GM18951 (cell line): ENCODE results near the gene IPO13.

Experiments
- POLR2A ChIP-seq: IDR thresholded peaks from 4 replicates; pipeline ENCODE4 v1.6.1; 2011; ENCODE audit warnings: mild to moderate bottlenecking; ENCODE audit not compliant: insufficient read length, insufficient read depth; ENCODE audit errors: extremely low read depth
- in situ Hi-C: fragments of 300-500 bp; cut with MboI; formaldehyde crosslinking; loops from one replicate; pipeline ENCODE4 v1.12.0; 2022; ENCODE audit warnings: low sequenced_read_pairs, mixed read lengths, inconsistent platforms; ENCODE audit not compliant: unreplicated experiment

Gene IPO13

GRCh38 chr1:43947061-43947873, 517 bp downstream of the IPO13 start:
- no peak for TF ChIP-seq POLR2A
- in situ Hi-C loops, result no loop called here

DNA sequence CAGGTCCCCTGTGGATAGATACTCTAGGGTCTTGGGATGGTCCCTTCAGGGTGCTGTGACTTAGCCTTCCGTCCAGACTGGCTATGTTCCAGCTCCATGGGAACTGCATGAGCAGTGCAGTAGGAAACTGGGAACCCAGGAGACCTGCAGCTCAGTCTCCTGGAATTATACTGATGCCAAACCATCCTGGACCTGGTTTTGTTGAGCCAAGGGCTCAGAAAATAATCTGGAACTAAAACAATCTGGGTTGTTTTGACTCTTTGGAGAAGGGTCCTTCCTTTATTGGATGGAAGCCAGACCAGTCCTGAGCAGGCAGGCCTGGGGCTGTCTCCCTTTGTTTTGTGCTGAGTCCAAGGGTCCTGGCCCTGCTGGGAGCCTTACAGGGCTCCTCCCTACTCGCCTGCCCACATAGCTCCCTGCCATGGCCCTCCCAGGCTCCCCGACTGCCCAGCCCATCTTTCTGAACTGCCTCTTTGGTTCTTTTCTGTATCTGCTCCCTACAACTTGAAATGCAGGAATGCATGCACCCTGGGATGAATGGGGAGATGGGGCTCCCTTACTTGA, 1.2 kb downstream of the IPO13 start:
- TF ChIP-seq POLR2A, result no peak
- in situ Hi-C loops, result no loop called here

DNA sequence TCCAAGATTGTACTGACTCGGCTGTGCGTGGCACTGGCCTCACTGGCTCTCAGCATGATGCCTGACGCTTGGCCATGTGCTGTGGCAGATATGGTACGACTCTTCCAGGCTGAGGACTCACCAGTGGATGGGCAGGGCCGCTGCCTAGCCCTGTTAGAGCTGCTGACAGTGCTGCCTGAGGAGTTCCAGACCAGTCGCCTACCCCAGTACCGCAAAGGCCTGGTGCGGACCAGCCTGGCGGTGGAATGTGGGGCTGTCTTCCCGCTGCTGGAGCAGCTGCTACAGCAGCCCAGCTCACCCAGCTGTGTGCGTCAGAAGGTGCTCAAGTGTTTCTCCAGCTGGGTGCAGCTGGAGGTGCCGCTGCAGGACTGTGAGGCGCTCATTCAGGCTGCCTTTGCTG, 2.9 kb downstream of the IPO13 start:
- in situ Hi-C loops, result no loop called here
- no peak for TF ChIP-seq POLR2A

- in situ Hi-C loops, result no loop called here
- no peak for TF ChIP-seq POLR2A
Observed at GRCh38 chr1:43951021-43951985, 4.6 kb downstream of the IPO13 start.

GRCh38 chr1:43952731-43953346, 6.1 kb downstream of the IPO13 start:
- no peak for TF ChIP-seq POLR2A
- in situ Hi-C loops, result no loop called here

GRCh38 chr1:43953361-43953760, 6.6 kb downstream of the IPO13 start:
- no peak for TF ChIP-seq POLR2A

GRCh38 chr1:43954036-43954435, 7.3 kb downstream of the IPO13 start:
- no peak for TF ChIP-seq POLR2A
- in situ Hi-C loops, result no loop called here

More at GRCh38 chr1:43953361-43953760, 6.6 kb downstream of the IPO13 start:
- in situ Hi-C loops, result no loop called here

DNA sequence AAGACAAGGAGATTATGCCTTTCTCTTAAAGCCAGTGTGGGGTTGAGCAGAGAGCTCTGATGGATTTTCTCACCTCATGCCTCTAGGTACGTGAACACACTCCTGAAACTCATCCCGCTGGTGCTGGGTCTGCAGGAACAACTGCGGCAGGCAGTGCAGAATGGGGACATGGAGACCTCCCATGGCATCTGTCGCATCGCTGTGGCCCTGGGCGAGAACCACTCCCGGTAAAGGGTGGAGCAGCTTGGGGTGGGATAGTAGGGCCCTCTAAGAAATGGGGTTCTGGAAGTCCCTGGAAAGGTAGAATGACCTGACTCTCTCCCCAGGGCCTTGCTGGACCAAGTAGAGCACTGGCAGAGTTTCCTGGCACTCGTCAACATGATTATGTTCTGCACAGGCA, 9.5 kb downstream of the IPO13 start:
- in situ Hi-C loops, result no loop called here

DNA sequence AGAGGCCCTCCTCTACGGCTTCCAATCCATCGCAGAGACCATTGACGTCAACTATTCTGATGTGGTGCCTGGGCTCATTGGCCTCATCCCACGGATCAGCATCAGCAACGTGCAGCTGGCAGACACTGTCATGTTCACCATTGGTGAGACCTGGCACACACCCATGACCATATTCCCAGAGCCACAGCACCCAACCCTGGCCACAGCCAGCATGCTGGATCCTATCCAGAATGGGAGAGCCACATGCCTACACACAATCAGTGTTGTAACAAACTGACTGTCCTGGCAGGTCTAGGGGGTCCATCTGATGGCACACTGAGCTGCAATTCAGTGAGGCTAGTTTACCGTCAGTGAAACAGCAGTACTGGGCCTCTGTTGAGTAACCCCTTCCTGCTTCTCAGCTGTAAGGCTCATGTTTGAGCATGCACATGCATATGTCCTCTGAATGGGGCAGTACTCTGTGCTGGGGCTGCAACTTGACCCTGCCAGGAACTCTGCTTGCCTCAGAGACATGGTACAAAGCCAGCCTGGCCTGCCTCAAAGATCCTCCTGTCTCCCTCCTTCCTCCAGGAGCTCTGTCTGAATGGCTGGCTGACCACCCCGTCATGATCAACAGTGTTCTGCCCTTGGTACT, 10.8 kb downstream of the IPO13 start:
- in situ Hi-C loops, result no loop called here
- no peak for TF ChIP-seq POLR2A

More for the DNA sequence above, 9.5 kb downstream of the IPO13 start:
- no peak for TF ChIP-seq POLR2A

DNA sequence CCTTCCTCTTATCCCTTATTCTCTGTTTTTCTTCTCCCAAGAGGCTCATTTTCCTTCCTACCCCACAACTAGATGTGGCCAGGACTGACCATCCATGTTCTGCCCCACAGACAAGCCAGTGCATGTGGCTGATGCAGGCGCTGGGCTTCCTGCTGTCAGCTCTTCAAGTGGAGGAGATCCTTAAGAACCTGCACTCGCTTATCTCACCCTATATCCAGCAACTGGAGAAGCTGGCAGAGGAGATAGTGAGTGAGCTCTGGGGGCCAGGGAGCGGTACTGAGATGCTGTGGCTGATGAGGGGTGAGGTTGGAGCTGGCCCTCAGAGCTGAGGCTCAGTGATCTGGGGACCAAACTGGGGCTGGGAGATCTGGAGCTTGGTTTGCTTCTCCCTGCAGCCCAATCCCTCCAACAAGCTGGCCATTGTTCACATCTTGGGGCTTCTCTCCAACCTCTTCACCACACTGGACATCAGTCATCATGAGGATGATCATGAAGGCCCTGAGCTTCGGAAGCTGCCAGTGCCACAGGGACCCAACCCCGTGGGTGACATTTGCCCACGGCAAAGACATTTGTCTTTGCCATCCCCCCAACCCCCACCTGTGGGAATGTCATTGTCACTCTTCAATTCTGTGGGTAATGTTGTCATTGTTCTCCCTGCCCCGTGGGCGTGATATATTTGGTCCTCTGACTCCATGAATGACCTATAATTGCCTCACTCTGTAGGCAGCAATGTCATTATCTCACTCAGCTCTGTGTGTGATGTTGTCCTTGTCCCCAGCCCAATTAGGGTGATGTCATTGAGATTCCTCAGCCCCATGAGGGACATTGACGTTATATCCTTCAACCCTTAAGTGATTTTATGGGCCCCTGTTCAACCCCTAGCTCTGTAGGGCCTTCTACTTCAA, 11.9 kb downstream of the IPO13 start:
- no peak for TF ChIP-seq POLR2A
- in situ Hi-C loops, result no loop called here

DNA sequence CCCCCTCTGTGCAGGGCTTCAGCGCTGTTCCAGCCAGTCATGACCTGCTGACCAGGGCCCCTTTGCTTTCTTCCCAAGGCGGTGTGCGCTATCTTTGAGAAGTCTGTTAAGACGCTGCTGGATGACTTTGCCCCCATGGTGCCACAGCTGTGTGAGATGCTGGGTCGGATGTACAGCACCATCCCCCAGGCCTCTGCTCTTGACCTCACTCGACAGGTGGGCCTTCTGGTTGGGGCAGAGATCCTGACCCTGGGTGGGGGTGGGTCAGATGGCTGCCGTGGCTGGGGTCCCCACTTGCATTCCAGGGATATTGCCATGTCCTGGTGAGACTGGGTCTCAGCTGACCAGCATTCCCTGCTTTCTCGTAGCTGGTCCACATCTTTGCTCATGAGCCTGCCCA, 14.0 kb downstream of the IPO13 start:
- in situ Hi-C loops, result no loop called here
- TF ChIP-seq POLR2A, result no peak

DNA sequence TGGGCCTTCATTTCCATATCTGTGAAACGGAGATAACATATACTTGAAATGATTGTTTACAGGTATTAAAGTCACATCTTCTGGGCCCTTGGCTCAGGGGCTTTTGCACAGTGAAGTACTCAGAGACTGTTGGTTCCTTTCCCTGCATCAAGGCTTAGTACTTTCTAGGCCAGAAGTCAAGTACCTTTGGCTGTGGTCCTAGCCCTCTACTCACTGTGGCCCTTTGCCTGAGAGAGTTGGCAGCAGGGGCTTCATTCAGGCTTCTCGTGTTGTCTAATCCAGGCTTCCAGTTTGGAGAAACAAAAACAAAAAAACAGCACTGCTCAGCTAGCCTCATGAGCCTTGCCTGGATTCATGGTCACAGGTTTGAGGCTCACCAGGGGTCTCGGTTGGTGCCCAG, 14.9 kb downstream of the IPO13 start:
- no peak for TF ChIP-seq POLR2A
- in situ Hi-C loops, result no loop called here

GRCh38 chr1:43962324-43962723, 15.6 kb downstream of the IPO13 start:
- in situ Hi-C loops, result no loop called here
- TF ChIP-seq POLR2A, result no peak
